Activated CD8-positive, alpha-beta memory T cell treated with anti-CD3 and anti-CD28 coated beads, Interleukin-2, amount 50 U/mL, for 4 hours (primary cell): ENCODE data around the gene PRDX2.
"Not testable (repeated sequence)": the region's sequence is repeated elsewhere in the genome, so short reads cannot be mapped to it uniquely, and the experiment has no call there.

Source experiments
- DNase-seq: peaks from one replicate; pipeline ENCODE4 v3.0.0-alpha.2; 2020

PRDX2 gene

DNA sequence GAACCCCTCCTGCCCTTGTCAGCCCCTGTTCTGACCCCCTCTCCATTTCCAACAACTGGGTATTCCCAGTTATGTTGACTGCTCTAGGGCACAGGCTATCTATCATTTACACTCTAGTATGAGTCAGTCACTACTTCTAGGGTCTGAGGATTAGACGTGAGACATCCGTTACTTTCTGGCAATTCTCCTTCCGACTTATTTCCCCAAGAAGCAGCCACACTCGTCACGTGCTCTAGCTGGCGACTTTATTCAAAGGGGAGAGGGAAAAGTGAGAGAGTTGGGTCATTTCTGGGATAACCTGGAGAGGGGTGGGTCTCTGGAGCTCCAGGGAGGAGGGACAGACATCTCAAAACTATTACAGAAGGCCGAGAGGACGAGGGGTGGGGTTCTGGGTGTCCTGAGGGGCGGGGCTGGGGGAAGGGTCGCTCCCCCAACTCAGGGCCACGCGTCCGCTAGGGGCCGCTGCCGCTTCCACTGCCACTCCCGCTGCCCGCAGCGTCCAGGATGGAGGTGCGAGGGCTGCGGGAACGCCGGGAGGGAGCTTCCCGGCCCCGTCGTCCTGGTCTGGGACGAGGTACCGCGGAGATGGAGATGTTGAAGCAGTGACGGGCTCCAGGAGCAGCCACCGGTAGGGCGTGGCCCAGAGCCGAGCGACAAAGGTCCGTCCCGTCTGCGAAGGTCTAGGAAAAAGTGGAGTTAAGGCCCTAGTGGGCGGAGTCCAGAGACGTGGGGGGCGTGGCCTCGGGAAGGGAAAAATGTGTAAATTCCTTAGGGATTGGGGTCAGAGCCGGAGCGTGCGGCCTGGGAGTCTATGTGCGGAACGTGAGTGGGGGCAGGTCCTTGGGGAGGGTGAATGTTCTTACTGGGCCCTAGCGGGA, 23.9 kb upstream of the PRDX2 start:
- DNase-seq, result no peak

DNA sequence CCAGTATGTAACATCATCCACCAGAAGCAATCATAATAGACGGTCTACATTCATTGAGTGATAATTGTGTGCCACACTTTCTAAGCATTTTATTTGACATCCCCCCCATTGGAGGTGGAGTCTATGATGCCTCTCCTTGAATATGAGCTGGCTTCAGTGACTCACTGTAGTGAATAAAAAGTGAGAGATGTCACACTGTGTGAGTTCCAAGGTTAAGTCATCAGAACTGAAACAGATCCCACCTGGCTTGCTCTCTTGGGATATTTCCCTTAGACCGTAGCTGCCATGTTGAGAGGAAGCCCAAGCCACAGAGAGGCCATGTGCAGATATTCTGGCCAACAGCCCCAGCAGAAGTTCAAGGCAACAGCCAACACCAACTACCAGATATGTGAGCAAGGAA, 20.2 kb upstream of the PRDX2 start:
- DNase-seq, result no peak

DNA sequence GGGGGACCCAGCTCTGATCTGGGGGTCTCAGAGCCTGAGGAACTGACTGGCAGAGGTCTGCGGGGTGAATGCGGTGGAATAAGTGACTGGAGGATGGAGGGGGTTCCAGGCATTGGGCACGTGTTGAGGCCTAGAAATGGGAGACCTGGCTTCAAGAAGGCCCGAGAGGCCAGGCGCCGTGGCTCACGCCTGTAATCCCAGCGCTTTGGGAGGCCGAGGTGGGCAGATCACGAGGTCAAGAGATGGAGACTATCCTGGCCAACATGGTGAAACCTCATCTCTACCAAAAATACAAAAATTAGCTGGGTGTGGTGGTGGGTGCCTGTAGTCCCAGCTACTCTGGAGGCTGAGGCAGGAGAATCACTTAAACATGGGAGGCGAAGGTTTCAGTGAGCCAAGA, 16.2 kb upstream of the PRDX2 start:
- not testable (repeated sequence) for DNase-seq

- DNase-seq, result not testable (repeated sequence)
Measured at GRCh38 chr19:12817188-12817587, 15.6 kb upstream of the PRDX2 start.

DNA sequence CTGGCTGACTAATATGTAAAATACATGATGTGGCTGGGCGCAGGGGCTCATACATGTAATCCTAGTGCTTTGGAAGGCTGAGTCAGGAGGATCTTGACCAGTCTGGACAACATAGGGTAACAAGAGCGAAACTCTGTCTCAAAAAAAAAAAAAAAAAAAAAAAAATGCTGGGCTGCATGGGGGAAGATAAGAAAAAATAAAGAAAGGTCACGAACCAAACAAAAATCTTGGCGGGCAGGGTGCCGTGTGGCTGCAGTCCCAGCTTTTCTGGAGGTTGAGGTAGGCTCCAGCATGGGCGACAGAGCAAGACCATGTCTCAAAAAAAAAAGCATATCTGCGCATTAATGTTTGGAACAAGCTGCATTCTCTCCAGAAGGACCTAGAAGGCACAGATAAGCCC, 13.5 kb upstream of the PRDX2 start:
- no peak for DNase-seq

- DNase-seq, result peak; percentile 88
Measured at GRCh38 chr19:12806242-12807081, 4.9 kb upstream of the PRDX2 start, which contains the start of gene RNASEH2A. RNASEH2A (plus strand) TSS chr19:12806584; CDS start chr19:12806674, 90 bp downstream.

DNA sequence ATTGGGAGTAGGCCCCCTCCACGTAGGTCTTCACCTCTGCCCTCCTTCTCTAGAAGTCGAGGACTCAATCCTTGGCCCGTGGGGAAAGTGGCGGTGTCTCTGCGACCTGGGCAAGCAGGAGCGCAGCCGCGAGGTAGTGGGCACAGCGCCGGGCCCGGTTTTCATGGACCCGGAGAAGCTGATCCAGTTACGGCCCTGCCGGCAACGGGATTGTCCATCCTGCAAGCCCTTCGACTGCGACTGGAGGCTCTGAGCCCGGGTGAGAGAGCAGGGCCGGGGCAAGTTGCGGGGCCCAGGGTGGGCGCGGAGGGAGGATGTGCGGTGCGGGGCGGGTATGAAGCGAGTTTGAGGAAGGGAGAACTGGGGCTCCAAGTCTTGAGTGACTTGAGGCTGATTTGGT, 2.5 kb upstream of the PRDX2 start:
- no peak for DNase-seq

DNA sequence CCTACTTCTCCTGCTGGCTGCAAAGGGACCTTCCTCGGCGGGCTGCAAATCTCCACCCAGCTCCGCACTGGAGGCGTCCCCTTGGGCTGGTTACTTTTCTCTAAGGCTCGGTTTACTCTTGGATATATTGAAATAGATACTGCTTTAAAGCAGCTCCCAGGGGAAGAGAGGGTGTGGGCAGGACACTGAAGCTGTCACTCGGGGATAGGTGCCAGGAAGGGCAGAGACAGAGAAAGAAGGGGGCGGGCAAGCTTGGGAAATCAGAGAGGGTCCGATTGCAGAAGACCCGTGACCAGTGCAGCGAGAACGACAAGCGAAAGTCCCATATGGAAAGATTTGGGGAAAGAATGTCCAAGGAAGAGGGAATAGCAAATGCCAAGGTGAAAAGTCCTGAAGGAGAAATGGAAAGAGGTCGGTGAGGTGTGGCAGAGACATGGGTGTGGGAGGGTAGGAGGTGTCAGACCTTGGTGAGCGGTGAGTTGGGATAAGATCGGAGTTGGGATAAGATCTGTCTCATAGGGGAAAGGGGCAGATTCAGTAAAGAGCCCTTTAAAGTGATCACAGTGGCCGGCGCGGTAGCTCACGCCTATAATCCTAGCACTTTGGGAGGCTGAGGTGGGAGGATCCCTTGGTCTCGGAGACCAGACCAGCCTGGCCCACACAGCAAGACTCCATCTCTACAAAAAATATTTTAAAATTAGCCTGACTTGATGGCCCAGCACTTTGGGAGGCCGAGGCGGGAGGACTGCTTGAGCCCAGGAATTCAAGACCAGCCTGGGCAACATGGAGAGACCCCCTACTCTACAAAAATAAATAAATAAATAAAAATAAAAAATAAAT, 887 bp upstream of the PRDX2 start:
- no peak for DNase-seq

- no peak for DNase-seq
Measured at GRCh38 chr19:12800923-12801465, 606 bp downstream of the PRDX2 start.

- DNase-seq, result no peak
Measured at GRCh38 chr19:12800466-12800770, 1.2 kb downstream of the PRDX2 start.

- no peak for DNase-seq
Measured at GRCh38 chr19:12799742-12800465, 1.7 kb downstream of the PRDX2 start.

DNA sequence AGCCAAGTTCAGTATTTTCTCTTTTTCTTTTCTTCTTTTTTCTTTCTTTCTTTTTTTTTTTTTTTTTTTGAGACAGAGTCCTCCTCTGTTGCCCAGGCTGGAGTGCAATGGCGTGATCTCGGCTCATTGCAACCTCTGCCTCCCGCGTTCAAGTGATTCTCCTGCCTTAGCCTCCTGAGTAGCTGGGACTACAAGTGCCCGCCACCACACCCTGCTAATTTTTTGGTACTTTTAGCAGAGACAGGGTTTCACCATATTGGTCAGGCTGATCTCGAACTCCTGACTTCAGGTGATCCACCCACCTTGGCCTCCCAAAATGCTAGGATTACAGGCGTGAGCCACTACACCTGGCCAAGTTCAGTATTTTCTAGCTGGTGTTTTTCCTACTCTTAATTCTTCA, 4.0 kb downstream of the PRDX2 start:
- DNase-seq, result not testable (repeated sequence)

GRCh38 chr19:12797141-12797587, 4.4 kb downstream of the PRDX2 start:
- DNase-seq, result no peak

GRCh38 chr19:12796146-12797071, 5.2 kb downstream of the PRDX2 start:
- DNase-seq, result peak; percentile 78

GRCh38 chr19:12794971-12795381, 6.6 kb downstream of the PRDX2 start:
- no peak for DNase-seq

GRCh38 chr19:12794196-12794941, 7.2 kb downstream of the PRDX2 start:
- no peak for DNase-seq

GRCh38 chr19:12793290-12794195, 8.1 kb downstream of the PRDX2 start:
- DNase-seq, result peak; percentile 94

DNA sequence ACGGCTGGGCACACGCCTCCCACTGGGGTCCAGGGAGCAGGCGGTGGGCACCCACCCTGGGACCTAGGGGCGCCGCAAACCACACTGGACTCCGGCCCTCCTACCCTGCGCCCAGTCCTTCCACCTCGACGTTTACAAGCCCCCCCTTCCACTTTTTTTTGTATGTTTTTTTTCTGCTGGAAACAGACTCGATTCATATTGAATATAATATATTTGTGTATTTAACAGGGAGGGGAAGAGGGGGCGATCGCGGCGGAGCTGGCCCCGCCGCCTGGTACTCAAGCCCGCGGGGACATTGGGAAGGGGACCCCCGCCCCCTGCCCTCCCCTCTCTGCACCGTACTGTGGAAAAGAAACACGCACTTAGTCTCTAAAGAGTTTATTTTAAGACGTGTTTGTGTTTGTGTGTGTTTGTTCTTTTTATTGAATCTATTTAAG, 8.7 kb downstream of the PRDX2 start:
- no peak for DNase-seq
